Measurements from ENCODE around the gene CKAP4.

The CKAP4 gene

DNA sequence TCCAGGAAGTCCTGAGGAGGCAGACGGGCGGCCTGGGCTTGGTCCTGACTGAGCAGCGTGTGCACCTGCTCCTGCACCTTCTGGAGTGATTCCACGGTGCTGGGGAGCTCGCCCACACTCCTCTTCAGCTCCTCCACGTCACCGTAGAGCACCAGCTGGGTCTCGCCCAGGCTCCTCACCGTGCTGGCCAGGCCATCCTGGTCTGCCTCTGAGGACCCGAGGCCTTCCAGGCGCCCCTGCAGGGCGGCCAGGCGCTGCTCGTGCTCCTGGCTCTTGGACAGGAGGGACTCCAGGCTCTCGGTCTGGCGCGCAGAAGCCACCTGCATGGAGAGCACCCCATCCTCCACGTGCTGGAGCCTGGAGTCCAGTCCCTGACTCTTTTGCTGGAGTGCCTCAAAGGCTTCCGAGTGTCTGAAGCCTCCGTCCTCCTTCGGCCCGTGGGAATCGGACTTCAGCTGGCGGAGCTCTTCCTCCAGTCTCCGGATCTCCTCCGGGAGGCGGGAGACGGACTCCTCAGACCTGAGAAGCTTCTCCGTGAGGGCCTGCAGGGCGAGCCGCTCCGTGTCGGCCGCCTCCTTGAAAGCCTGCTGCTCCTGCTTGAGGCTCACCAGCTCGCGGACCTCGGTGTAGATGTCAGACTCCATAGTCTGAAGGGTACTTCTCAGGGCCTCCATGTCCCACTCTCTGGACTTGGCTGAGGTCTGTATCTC lies 8.4 kb downstream of the CKAP4 start:
- no peak for FAIRE-seq

DNA sequence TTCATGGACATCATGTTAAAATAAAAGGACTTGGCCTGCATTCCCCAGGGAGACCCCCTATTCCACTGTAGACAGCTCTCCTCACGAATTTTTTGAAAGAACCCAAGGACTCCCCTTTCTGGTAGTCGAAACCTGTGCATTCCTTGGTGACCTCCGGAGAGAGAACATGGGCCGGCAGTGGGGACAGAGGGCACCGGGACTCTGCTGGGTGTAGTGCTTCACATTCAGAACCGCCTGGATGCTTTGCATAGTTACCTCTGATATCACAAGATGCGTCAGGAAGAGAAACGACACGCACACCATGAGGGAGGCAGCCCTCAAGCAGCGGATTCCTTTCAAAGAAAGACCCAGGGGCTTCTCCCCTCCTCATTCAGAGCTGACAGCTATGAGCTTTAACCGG lies 9.7 kb downstream of the CKAP4 start:
- no peak for FAIRE-seq

GRCh38 chr12:106235770-106236169 lies 12.1 kb downstream of the CKAP4 start:
- no peak for FAIRE-seq

- FAIRE-seq: no peak
Observed at GRCh38 chr12:106234449-106234848, 13.4 kb downstream of the CKAP4 start.

DNA sequence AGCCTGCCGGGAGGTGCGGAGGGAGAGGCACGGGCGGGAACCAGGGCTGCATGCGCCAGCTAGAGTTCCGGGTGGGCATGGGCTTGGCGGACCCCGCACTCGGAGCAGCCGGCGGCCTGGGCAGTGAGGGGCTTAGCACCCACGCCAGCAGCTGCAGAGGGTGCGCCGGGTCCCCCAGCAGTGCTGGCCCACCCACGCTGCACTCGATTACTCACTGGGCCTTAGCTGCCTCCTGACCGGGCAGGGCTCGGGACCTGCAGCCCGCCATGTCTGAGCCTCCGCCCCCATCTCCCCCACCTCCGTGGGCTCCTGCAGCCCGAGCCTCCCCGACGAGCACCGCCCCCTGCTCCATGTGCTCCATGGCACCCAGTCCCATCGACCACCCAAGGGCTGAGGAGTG lies 14.8 kb downstream of the CKAP4 start:
- FAIRE-seq: no peak

DNA sequence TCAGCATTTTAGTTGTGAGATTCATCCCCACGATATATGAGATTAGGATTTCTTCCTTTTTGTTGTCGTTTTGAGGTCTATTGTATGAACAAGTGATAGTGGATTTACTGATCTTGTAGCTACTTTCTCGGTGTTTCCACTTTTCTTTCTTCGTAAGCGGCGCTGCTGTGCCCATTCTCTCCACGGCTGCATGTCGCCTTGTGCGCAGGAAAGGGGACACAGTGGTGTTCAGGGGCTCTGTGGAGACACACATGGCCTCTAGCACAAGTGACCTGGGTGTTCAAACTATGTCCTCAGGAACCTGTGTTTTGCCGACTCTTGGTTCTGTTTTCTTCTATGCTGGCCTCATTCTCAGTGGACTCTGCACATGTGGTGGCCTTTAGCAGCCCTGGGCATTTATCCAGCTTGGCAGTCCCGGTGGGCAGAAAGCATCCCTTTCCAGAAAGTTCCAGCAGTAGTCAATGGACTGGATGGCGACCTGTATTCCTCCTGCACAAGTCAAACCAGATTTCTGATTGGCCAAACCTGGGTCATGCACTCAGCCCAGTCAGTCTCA lies 18.7 kb downstream of the CKAP4 start:
- FAIRE-seq: no peak

- no peak for FAIRE-seq
Observed at GRCh38 chr12:106228320-106228710, 19.5 kb downstream of the CKAP4 start.

- no peak for FAIRE-seq
Observed at GRCh38 chr12:106227641-106228319, 20.0 kb downstream of the CKAP4 start.

GRCh38 chr12:106226884-106227640 lies 20.8 kb downstream of the CKAP4 start:
- FAIRE-seq: peak; percentile 74

GRCh38 chr12:106224355-106224706 lies 23.5 kb downstream of the CKAP4 start:
- FAIRE-seq: no peak

GRCh38 chr12:106223485-106224354 lies 24.1 kb downstream of the CKAP4 start:
- no peak for FAIRE-seq

- no peak for FAIRE-seq
Observed at GRCh38 chr12:106220536-106220935, 27.3 kb downstream of the CKAP4 start.

DNA sequence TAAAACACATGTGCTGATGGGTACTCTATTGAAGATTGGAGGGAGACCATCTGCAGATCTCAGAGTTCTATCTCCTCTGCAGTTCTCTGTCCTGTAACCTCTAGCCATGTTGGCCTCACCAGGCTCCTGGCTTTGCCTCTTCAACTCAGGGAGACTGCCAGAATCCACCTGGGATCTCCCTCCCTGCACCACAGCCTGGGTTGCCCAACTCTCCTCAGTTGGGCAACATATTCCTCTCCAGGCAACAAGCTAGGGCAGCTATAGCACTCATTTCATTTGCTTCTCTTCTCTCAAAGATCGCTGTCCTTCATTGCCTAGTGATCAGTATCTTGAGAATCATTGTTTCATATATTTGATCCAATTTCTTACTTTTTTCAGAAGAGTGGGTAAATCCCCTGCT lies 28.8 kb downstream of the CKAP4 start:
- FAIRE-seq: no peak

GRCh38 chr12:106217706-106218105 lies 30.1 kb downstream of the CKAP4 start:
- FAIRE-seq: no peak

- FAIRE-seq: no peak
Observed at GRCh38 chr12:106214571-106214970, 33.2 kb downstream of the CKAP4 start.

DNA sequence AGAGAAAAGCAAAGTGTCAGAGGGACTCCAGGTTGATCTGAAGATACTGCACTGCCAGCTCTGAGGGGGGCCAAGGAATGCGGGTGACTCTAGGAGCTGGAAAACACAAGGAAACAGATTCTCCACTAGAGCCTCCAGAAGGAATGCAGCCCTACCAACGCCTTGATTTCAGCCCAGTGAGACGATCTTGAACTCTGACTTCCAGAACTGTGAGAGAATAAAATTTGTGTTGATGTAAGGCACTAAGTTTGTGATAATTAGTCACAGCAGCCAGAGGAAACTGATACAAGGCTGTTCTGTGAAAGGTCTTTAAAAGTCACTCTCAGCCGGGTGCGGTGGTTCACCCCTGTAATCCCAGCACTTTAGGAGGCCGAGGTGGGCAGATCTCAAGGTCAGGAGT lies 34.2 kb downstream of the CKAP4 start:
- no peak for FAIRE-seq

DNA sequence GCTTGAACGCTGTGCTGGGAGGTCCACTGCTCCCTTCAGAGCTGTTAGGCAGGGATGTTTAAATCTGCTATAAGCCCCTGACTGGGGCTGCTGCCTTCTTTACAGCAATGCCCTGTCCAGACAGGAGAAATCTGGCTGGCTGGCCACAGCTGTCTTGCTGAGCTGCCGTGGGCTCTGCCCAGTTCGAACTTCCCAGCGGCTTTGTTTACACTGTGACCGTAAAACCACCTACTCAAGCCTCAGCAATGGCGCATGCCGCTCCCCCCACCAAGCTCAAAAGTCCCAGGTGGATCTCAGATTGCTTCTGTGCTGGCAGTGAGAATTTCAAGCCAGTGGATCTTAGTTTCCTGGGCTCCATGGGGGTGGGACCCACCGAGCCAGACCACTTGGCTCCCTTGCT lies 35.8 kb downstream of the CKAP4 start:
- no peak for FAIRE-seq

GRCh38 chr12:106205208-106206069 lies 42.4 kb downstream of the CKAP4 start:
- FAIRE-seq: no peak

GRCh38 chr12:106204312-106204711 lies 43.5 kb downstream of the CKAP4 start:
- no peak for FAIRE-seq

DNA sequence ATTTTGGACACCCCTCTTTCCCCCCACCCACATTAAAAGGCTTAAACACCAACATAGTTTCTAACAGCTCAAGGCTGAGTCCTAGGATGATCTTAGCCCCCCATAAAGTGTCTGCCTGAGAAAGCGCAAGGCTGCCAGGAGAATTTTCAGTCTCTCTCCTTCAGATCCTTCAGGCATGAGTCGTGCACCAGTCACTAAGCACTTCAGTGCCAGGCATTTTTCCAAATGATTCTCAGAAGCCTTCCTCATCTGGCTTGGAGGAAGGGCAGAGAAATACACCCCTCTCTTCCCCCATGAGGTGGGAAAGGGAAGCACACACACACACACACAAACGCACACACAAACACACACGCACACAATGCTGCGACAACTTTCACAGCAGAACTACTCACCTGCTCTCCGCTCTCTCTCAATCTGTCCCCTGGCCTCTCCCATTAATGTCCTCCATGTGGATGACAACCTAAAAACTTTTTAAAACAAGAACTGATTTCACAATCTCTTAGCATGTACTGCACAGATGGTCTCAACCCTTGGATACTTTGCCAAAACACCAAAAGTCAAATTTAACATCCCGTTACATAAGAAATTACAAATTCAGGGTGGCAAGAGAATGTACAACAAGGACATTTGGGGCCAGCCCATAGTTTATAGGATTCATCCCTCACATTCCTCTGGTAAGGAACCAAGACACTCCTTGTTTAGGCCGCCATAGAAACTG lies 49.8 kb downstream of the CKAP4 start:
- no peak for FAIRE-seq

GRCh38 chr12:106195621-106196027 lies 52.2 kb downstream of the CKAP4 start:
- FAIRE-seq: no peak
